KMS-11 (cell line): Measurements from ENCODE around the gene QPRT.

Source experiments
- H2AFZ ChIP-seq: fragments of 200-600 bp; sonication (generic); 2 replicates; pipeline ENCODE4 v1.6.1; 2016; ENCODE audit warnings: antibody characterized with exemption, mixed run types, low read depth
- H3K27ac ChIP-seq: fragments of 200-600 bp; sonication (generic); 2 replicates; pipeline ENCODE4 v1.6.1; 2016; ENCODE audit warnings: mild to moderate bottlenecking, mixed run types
- H3K27me3 ChIP-seq: fragments of 200-600 bp; sonication (generic); 2 replicates; pipeline ENCODE4 v1.6.1; 2017; ENCODE audit warnings: mild to moderate bottlenecking, low read depth, mixed run types, moderate library complexity; ENCODE audit not compliant: insufficient read depth
- H3K36me3 ChIP-seq: fragments of 200-600 bp; sonication (generic); 2 replicates; pipeline ENCODE4 v1.6.1; 2017; ENCODE audit warnings: mild to moderate bottlenecking, mixed run types; ENCODE audit not compliant: insufficient read depth
- H3K4me1 ChIP-seq: fragments of 200-600 bp; sonication (generic); 2 replicates; pipeline ENCODE4 v1.6.1; 2016; ENCODE audit warnings: mild to moderate bottlenecking, low read depth, mixed run types; ENCODE audit not compliant: poor library complexity, severe bottlenecking
- H3K4me2 ChIP-seq: fragments of 200-600 bp; sonication (generic); 2 replicates; pipeline ENCODE4 v1.7.0; 2016; ENCODE audit warnings: mild to moderate bottlenecking, mixed run types
- H3K4me3 ChIP-seq: fragments of 200-600 bp; sonication (generic); IDR thresholded peaks from 2 replicates; pipeline ENCODE4 v1.6.1; 2017; ENCODE audit warnings: low read depth, low read length, mixed read lengths; ENCODE audit not compliant: insufficient read depth
- H3K79me2 ChIP-seq: fragments of 200-600 bp; sonication (generic); 2 replicates; pipeline ENCODE4 v1.6.1; 2016; ENCODE audit warnings: low read depth, mixed run types; ENCODE audit not compliant: insufficient read depth
- H3K9ac ChIP-seq: fragments of 200-600 bp; sonication (generic); 2 replicates; pipeline ENCODE4 v1.6.1; 2016; ENCODE audit warnings: mild to moderate bottlenecking, mixed run types
- H4K20me1 ChIP-seq: fragments of 200-600 bp; sonication (generic); 2 replicates; pipeline ENCODE4 v1.6.1; 2016; ENCODE audit warnings: mild to moderate bottlenecking, mixed run types; ENCODE audit not compliant: insufficient read depth
- TF ChIP-seq, protein P1 (sequence below): fragments of 200-600 bp; sonication (generic); conservative IDR thresholded peaks from 2 replicates; pipeline ENCODE4 v1.6.1; 2017; ENCODE audit warnings: low read depth, mild to moderate bottlenecking, antibody characterized with exemption, low read length, moderate library complexity, mixed read lengths

The QPRT gene

DNA sequence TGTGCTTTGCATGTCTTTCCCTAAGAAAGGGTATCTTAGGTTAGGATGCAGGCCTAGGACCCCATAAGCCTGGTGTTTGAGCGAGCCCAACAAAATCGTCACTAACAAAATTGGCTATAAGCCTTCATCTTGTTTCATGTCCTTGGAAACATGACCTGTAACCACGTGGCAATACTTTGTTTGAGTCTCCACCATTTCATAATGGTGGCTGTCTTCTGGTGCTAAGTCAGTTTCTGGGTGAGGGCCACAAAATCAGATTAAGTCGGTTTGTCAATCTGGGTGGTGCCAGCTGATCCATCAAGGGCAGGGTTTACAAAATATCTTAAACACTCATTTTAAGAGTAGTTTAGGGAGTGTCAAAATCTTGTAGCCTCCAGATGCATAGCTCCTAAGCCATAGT, 33.8 kb downstream of the QPRT start:
- Histone ChIP-seq H3K4me2 (no peak overlapping the region), H3K27me3 (no peaks in the 10 kb centered on the region), H3K4me1 (peaks cover 17% of the 10 kb centered on the region), H3K4me3 (no peak overlapping the region), H3K36me3 (no peaks in the 10 kb centered on the region), H4K20me1 (no peaks in the 10 kb centered on the region), H2AFZ (peak overlapping the region; percentile 16; the same call in 1 of the 2 replicates), H3K79me2 (no peaks in the 10 kb centered on the region), H3K9ac (no peak overlapping the region), H3K27ac (no peak overlapping the region)
- TF ChIP-seq, protein P1, sequence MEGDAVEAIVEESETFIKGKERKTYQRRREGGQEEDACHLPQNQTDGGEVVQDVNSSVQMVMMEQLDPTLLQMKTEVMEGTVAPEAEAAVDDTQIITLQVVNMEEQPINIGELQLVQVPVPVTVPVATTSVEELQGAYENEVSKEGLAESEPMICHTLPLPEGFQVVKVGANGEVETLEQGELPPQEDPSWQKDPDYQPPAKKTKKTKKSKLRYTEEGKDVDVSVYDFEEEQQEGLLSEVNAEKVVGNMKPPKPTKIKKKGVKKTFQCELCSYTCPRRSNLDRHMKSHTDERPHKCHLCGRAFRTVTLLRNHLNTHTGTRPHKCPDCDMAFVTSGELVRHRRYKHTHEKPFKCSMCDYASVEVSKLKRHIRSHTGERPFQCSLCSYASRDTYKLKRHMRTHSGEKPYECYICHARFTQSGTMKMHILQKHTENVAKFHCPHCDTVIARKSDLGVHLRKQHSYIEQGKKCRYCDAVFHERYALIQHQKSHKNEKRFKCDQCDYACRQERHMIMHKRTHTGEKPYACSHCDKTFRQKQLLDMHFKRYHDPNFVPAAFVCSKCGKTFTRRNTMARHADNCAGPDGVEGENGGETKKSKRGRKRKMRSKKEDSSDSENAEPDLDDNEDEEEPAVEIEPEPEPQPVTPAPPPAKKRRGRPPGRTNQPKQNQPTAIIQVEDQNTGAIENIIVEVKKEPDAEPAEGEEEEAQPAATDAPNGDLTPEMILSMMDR = no peak

DNA sequence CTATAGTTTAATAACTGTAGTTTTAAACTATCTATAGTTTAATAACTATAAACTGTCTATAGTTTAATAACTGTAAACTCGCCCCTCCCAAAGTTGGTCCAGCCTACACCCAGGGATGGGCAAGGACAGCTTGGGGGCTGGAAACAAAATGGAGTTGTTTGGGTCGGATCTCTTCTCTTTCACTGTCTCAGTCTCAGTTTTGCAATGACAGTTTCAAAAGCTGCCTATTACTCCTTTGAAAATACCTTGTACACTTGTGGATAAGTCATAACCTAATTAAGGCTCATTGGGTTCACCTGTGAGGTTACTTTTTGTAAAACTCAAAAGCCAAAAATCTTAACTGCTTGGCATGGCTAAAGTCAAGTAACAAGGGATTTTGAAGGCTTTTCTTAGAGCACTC, 35.4 kb downstream of the QPRT start:
- Histone ChIP-seq H3K4me3 (no peak overlapping the region), H3K4me1 (peaks cover 17% of the 10 kb centered on the region), H3K4me2 (no peak overlapping the region), H3K36me3 (no peaks in the 10 kb centered on the region), H3K27ac (no peak overlapping the region), H3K9ac (no peak overlapping the region), H2AFZ (no peak overlapping the region), H3K79me2 (no peaks in the 10 kb centered on the region), H4K20me1 (no peaks in the 10 kb centered on the region), H3K27me3 (no peaks in the 10 kb centered on the region)
- TF ChIP-seq, protein P1 = no peak

DNA sequence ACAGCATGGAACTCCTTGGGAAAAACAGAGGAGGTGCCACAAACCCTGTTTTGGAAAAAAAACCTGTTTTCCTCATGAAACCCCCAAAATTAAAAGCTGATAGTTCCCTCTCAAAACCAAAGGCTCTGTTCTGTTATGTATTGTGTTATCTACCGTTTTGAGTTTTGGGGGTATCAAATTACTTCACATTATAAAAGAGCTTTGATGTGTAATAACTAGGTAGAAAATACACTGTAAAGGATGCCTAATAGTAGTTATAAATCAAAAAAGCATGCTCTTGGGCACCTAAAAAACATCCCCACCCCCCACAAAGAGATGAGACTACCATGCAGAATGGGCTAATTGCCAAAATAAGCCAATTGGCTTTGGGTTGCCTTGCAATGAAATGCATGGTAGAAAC, 36.0 kb downstream of the QPRT start:
- Histone ChIP-seq H3K79me2 (no peaks in the 10 kb centered on the region), H3K4me1 (peaks cover 17% of the 10 kb centered on the region)

DNA sequence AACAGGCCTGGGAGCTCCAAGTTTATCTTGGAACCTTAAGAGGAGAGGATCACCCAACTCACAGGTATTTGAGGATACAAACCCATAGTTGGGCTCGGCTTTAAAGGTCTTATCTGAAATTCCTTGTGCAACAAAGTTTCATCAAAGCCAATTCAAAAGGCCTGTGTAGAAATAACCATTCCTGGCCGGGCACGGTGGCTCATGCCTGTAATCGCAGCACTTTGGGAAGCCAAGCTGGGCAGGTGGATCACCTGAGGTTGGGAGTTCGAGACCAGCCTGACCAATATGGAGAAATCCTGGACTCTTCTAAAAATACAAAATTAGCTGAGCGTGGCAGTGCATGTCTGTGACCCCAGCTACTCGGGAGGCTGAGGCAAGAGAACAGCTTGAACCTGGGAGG, 38.1 kb downstream of the QPRT start:
- no peak overlapping the region for H3K4me2 ChIP-seq
- H3K36me3 ChIP-seq = no peaks in the 10 kb centered on the region
- H2AFZ ChIP-seq = no peak overlapping the region
- H3K79me2 ChIP-seq = no peaks in the 10 kb centered on the region
- H3K4me1 ChIP-seq = peaks cover 13% of the 10 kb centered on the region
- H4K20me1 ChIP-seq = no peaks in the 10 kb centered on the region
- no peaks in the 10 kb centered on the region for H3K27me3 ChIP-seq
- TF ChIP-seq, protein P1 = no peak
- H3K4me3 ChIP-seq = no peak overlapping the region
- H3K9ac ChIP-seq = no peak overlapping the region
- H3K27ac ChIP-seq = no peak overlapping the region

More for the DNA sequence above, 36.0 kb downstream of the QPRT start:
- H3K4me2 ChIP-seq = no peak overlapping the region
- TF ChIP-seq, protein P1 = no peak
- H3K4me3 ChIP-seq = no peak overlapping the region
- H3K27ac ChIP-seq = no peak overlapping the region
- no peaks in the 10 kb centered on the region for H3K27me3 ChIP-seq
- H4K20me1 ChIP-seq = no peaks in the 10 kb centered on the region
- no peak overlapping the region for H3K9ac ChIP-seq
- no peak overlapping the region for H2AFZ ChIP-seq
- H3K36me3 ChIP-seq = no peaks in the 10 kb centered on the region
